ENCODE results near the gene TLL1.

- TF ChIP-seq POLR2AphosphoS5 (IDR thresholded peaks at IDR 0.05; ENCODE audit: low read depth, low read length) (no peak), POLR2A (IDR thresholded peaks at IDR 0.05; ENCODE audit: low read depth, low read length) (no peak)
Measured at GRCh38 chr4:165928601-165929000, 55.6 kb downstream of the TLL1 start.
